Endothelial cell of umbilical vein (primary cell): ENCODE results near the gene RALA. TPM values are rescaled to one million over a fixed set of nuclear protein-coding genes. Genes with fewer than 3 reads are reported as not detected.

Source experiments
- BruUV-seq: library from RNA; stranded (reverse); fragments of 400-500 nt; replicated peaks from 2 replicates; lab custom pipeline; 2021; lab: Mats Ljungman, UMichigan
- CTCF ChIA-PET: fragments of 300-600, 350-600 bp; sonication (Branson Sonifier 250); formaldehyde crosslinking; loops from one replicate; lab custom pipeline; 2021; ENCODE audit warnings: antibody characterized with exemption, inconsistent platforms; lab: Charles Lee
- POLR2A ChIA-PET: fragments of 300-600, 350-600 bp; sonication (Branson Sonifier 250); formaldehyde crosslinking; loops from one replicate; lab custom pipeline; 2021; ENCODE audit warnings: antibody characterized with exemption, inconsistent platforms; lab: Charles Lee
- DNase-seq: peaks from one replicate; pipeline ENCODE4 v3.0.0-alpha.2; 2011; ENCODE audit warnings: low read depth, low spot score
- FAIRE-seq: peaks from 2 replicates; lab custom pipeline; 2011; peaks lifted over from hg19 to GRCh38; lab: Jason Lieb, UNC
- H2AFZ ChIP-seq: 2 replicates; pipeline ENCODE4 v1.6.0; 2012; ENCODE audit warnings: low read depth, low read length, control low read depth, inconsistent platforms
- H3K27ac ChIP-seq: 2 replicates; pipeline ENCODE4 v1.5.1; 2011; ENCODE audit warnings: low read depth, mild to moderate bottlenecking, control low read depth, low read length, moderate library complexity; ENCODE audit not compliant: insufficient read depth
- H3K27me3 ChIP-seq, 2 experiments: 2 replicates each; pipeline versions ENCODE4 v1.6.0 to v1.6.1; 2011; ENCODE audit warnings: low read length in 2 of 2, mixed read lengths in 1 of 2; ENCODE audit not compliant: control insufficient read depth in 2 of 2, insufficient read depth in 2 of 2
- H3K36me3 ChIP-seq, 2 experiments: 2 replicates in 1 of 2; 3 replicates in 1 of 2; pipeline ENCODE4 v1.5.1; 2011; ENCODE audit warnings: low read length in 2 of 2, mild to moderate bottlenecking in 1 of 2, moderate library complexity in 1 of 2; ENCODE audit not compliant: control insufficient read depth in 2 of 2, insufficient read depth in 2 of 2; ENCODE audit errors: extremely low read depth in 1 of 2
- H3K4me1 ChIP-seq: 3 replicates; pipeline ENCODE4 v1.5.1; 2011; ENCODE audit warnings: mild to moderate bottlenecking, low read length; ENCODE audit not compliant: control insufficient read depth, insufficient read depth; ENCODE audit errors: extremely low read depth
- H3K4me2 ChIP-seq: 2 replicates; pipeline ENCODE4 v1.6.1; 2011; ENCODE audit warnings: low read length, control low read depth, mixed read lengths; ENCODE audit not compliant: insufficient read depth
- H3K4me3 ChIP-seq, 3 experiments: fragments of 200-600 bp in 1 of 3; sonication (generic), shearing (Covaris generic) in 1 of 3; replicated peaks in 1 of 3; 2 replicates each; pipeline ENCODE4 v1.5.1; 2011 to 2016; ENCODE audit warnings: control low read depth in 3 of 3, low read length in 3 of 3, mild to moderate bottlenecking in 2 of 3, inconsistent platforms in 1 of 3, low read depth in 1 of 3, moderate library complexity in 1 of 3; ENCODE audit not compliant: insufficient read depth in 1 of 3
- H3K79me2 ChIP-seq: 2 replicates; pipeline ENCODE4 v1.6.0; 2012; ENCODE audit warnings: low read length, inconsistent platforms; ENCODE audit not compliant: control insufficient read depth, insufficient read depth
- H3K9ac ChIP-seq: replicated peaks from 2 replicates; pipeline ENCODE3; 2011; ENCODE audit warnings: low read length, control low read depth; ENCODE audit not compliant: insufficient read depth; ENCODE audit errors: extremely low read depth
- H3K9me1 ChIP-seq: replicated peaks from 3 replicates; pipeline ENCODE4 v1.6.0; 2011; ENCODE audit warnings: mild to moderate bottlenecking, low read length; ENCODE audit not compliant: control insufficient read depth, insufficient read depth; ENCODE audit errors: extremely low read depth
- H3K9me3 ChIP-seq: replicated peaks from 2 replicates; pipeline ENCODE4 v1.5.1; 2012; ENCODE audit warnings: low read length, inconsistent platforms; ENCODE audit not compliant: control insufficient read depth, insufficient read depth
- H4K20me1 ChIP-seq: replicated peaks from 2 replicates; pipeline ENCODE3; 2011; ENCODE audit warnings: mild to moderate bottlenecking, low read length; ENCODE audit not compliant: control insufficient read depth, insufficient read depth; ENCODE audit errors: extremely low read depth
- EZH2 ChIP-seq: IDR thresholded peaks from 2 replicates; pipeline ENCODE4 v1.6.1; 2012; ENCODE audit warnings: borderline replicate concordance, low read depth, mild to moderate bottlenecking, moderate library complexity, low read length, inconsistent platforms; ENCODE audit not compliant: severe bottlenecking
- FOS ChIP-seq: IDR thresholded peaks from 2 replicates; pipeline ENCODE4 v1.6.1; 2011; ENCODE audit warnings: mild to moderate bottlenecking, low read length, moderate library complexity, borderline replicate concordance; ENCODE audit not compliant: insufficient read depth
- GATA2 ChIP-seq: IDR thresholded peaks from 2 replicates; pipeline ENCODE4 v1.7.0; 2011; ENCODE audit warnings: low read depth, mild to moderate bottlenecking, moderate library complexity, mixed read lengths, low read length; ENCODE audit not compliant: insufficient read length, insufficient read depth
- JUN ChIP-seq: IDR thresholded peaks from 2 replicates; pipeline ENCODE4 v1.6.1; 2011; ENCODE audit warnings: borderline replicate concordance, low read depth; ENCODE audit not compliant: insufficient read length, insufficient read depth
- MAX ChIP-seq: IDR thresholded peaks from 2 replicates; pipeline ENCODE4 v1.6.1; 2011; ENCODE audit not compliant: insufficient read depth, insufficient read length
- MYC ChIP-seq: IDR thresholded peaks from one replicate; pipeline ENCODE4 v1.6.1; 2011; ENCODE audit warnings: mild to moderate bottlenecking, low read depth, low read length
- POLR2A ChIP-seq: IDR thresholded peaks from 2 replicates; pipeline ENCODE4 v1.6.1; 2012; ENCODE audit warnings: low read depth, mild to moderate bottlenecking, control low read depth, low read length
- POLR2AphosphoS5 ChIP-seq: IDR thresholded peaks from 2 replicates; pipeline ENCODE4 v1.6.1; 2012; ENCODE audit warnings: low read depth, mild to moderate bottlenecking, control low read depth, low read length, moderate library complexity; ENCODE audit not compliant: insufficient read depth
- dilution Hi-C: fragments of 300-500 bp; cut with MboI; formaldehyde crosslinking; loops from one replicate; pipeline ENCODE4 v1.15.0; 2019; ENCODE audit warnings: low sequenced_read_pairs; ENCODE audit not compliant: extremely low pct_ligation_motif_present
- intact Hi-C: fragments of 100-400 bp; cut with micrococcal nuclease; formaldehyde crosslinking; loops from one replicate; pipeline ENCODE4 v1.10.0; 2022
- polyA plus RNA-seq, 4 experiments: library from polyadenylated mRNA; depleted of rRNA in 3 of 4; stranded (reverse) in 3 of 4; unstranded in 1 of 4; fragments of >200 nt; gene quantifications; 2 replicates each; pipeline versions ENCODE4 v1.2.1 to v1.2.3, GENCODE V29; 2011 to 2012; ENCODE audit warnings: missing spikeins in 1 of 4
- total RNA-seq: library from RNA; stranded (reverse); gene quantifications from 2 replicates; pipeline ENCODE4 v1.2.3, GENCODE V29; 2021
- TF ChIP-seq, protein P1 (sequence below), 2 donors: IDR thresholded peaks; 1 replicate in 1 of 2; 2 replicates in 1 of 2; pipeline ENCODE4 v1.5.1; 2011; ENCODE audit warnings: low read length in 2 of 2, mild to moderate bottlenecking in 2 of 2, moderate library complexity in 2 of 2, control low read depth in 1 of 2, inconsistent platforms in 1 of 2, low read depth in 1 of 2; ENCODE audit not compliant: insufficient read depth in 1 of 2; ENCODE audit errors: extremely low read depth in 1 of 2

Gene RALA
- total and polyA plus RNA-seq, 2 donors (not counting 3 experiments of a cell fraction or from before 2014, with no cell fraction given): 91.1 to 191 TPM

DNA sequence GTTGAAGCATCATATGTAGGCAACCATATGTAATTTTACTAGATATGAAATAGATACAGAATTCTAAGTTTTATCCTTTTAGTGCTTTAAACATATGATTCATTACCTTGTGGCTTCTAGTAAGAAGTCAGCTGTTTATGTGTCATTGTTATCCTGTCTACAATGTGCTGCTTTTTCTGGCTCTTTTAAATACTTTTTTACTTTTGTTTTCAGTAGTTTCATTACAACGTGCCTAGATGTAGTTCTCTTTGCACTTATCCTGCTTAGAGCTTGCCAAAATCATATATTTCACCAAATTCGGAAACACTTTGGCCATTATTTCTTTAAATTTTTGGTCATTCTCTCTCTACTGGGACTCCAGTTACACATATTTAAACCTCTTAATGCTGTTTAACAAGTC, 30.8 kb upstream of the RALA start:
- Histone ChIP-seq H3K9ac (peak overlapping the region; percentile 86), H3K4me2 (peak overlapping the region; percentile 77), H3K36me3 (no peaks in the 10 kb centered on the region), H4K20me1 (no peaks in the 10 kb centered on the region), H3K9me3 (no peaks in the 10 kb centered on the region), H3K27me3 (no peaks in the 10 kb centered on the region), H3K9me1 (no peaks in the 10 kb centered on the region), H2AFZ (no peak overlapping the region), H3K4me1 (peaks cover 81% of the 10 kb centered on the region), H3K4me3 (no peak overlapping the region), H3K27ac (peak overlapping the region; percentile 93), H3K79me2 (no peaks in the 10 kb centered on the region)
- DNase-seq (peak; percentile 82), FAIRE-seq (no peak)
- intact Hi-C loops (no loop called here), dilution Hi-C loops (no loop called here)
- BruUV-seq: no TSS peak
- CTCF ChIA-PET: interaction anchor here (1.1 to 4.3 kb wide), 5 partner anchors 12 to 35 kb away, joined by 3 to 39 read pairs (median 8); no protein-coding TSS in a partner anchor
- peak; percentile 78 for TF ChIP-seq JUN
- no peak for TF ChIP-seq MAX
- peak; percentile 80 for TF ChIP-seq FOS
- POLR2A ChIA-PET: interaction anchor here (0.6 kb wide), 1 partner anchor 37 kb away, joined by 5 read pairs; no protein-coding TSS in a partner anchor

DNA sequence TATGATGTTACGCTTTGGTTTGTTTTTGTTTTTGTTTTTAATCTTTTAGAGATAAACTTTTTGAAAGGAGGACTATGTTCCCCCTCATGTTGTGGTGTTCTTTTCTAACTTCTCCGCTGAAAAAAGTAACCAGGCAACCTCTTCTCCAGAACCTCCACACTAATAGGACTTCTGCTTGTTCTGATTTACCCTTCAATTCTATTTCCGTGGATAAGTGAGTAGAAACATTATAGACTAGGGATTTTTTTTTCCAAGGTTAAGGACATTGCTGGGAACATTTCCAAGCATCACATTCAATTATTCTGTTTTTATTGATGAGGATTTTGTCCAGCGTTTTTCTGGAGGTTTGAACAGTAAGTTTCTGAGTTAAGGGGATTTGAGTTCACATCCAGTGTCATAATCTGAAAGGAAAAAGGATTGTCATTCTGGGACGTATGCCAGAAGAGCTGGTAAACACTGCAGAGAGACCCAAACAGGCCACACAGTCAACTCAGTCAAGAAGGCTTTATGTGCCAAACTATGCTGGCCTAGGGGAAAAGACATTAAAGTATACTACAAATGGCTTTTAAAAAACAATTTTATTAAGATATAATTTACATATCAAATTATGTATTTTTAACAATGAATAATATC, 28.3 kb upstream of the RALA start:
- Histone ChIP-seq H3K79me2 (no peaks in the 10 kb centered on the region), H3K9me1 (no peaks in the 10 kb centered on the region), H3K27me3 (no peaks in the 10 kb centered on the region), H3K4me1 (peaks cover 57% of the 10 kb centered on the region), H3K36me3 (no peaks in the 10 kb centered on the region), H3K9me3 (no peaks in the 10 kb centered on the region), H3K9ac (peak overlapping the region; percentile 13), H4K20me1 (no peaks in the 10 kb centered on the region), H3K4me3 (no peak overlapping the region), H2AFZ (no peak overlapping the region), H3K4me2 (peak overlapping the region; percentile 31), H3K27ac (peak overlapping the region; percentile 67)
- intact Hi-C loops: loop anchor here (1.0 kb wide), 1 partner anchor 9 kb away; no protein-coding TSS in a partner anchor
- POLR2A ChIA-PET: interaction anchor here (1.0 to 1.2 kb wide), 2 partner anchors 14 kb away, joined by 3 to 6 read pairs; no protein-coding TSS in a partner anchor
- no peak for TF ChIP-seq FOS
- TF ChIP-seq JUN: no peak
- TF ChIP-seq GATA2: no peak
- no peak for TF ChIP-seq EZH2
- no peak for TF ChIP-seq MAX
- TF ChIP-seq POLR2AphosphoS5: no peak
- no peak for TF ChIP-seq POLR2A
- TF ChIP-seq MYC: no peak
- TF ChIP-seq, protein P1, sequence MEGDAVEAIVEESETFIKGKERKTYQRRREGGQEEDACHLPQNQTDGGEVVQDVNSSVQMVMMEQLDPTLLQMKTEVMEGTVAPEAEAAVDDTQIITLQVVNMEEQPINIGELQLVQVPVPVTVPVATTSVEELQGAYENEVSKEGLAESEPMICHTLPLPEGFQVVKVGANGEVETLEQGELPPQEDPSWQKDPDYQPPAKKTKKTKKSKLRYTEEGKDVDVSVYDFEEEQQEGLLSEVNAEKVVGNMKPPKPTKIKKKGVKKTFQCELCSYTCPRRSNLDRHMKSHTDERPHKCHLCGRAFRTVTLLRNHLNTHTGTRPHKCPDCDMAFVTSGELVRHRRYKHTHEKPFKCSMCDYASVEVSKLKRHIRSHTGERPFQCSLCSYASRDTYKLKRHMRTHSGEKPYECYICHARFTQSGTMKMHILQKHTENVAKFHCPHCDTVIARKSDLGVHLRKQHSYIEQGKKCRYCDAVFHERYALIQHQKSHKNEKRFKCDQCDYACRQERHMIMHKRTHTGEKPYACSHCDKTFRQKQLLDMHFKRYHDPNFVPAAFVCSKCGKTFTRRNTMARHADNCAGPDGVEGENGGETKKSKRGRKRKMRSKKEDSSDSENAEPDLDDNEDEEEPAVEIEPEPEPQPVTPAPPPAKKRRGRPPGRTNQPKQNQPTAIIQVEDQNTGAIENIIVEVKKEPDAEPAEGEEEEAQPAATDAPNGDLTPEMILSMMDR (IDR thresholded peaks at IDR 0.05; ENCODE audit: extremely low read depth in 1 of 2, insufficient read depth in 1 of 2, low read depth in 1 of 2, low read length in 2 of 2): no peak
- dilution Hi-C loops: no loop called here
- FAIRE-seq (peak; percentile 35), DNase-seq (peak; percentile 97)
- no TSS peak for BruUV-seq
- CTCF ChIA-PET: interaction anchor here (4.3 kb wide), 1 partner anchor 15 kb away, joined by 39 read pairs; no protein-coding TSS in a partner anchor
